HG03439 (cell line): ENCODE results near the gene CAMK1D.

Experiments
- ATAC-seq: cut with Tn5 transposase; IDR thresholded peaks from one replicate; pipeline ENCODE4 v1.9.1; 2021; ENCODE audit warnings: mild to moderate bottlenecking, moderate library complexity; ENCODE audit not compliant: unreplicated experiment

CAMK1D gene

DNA sequence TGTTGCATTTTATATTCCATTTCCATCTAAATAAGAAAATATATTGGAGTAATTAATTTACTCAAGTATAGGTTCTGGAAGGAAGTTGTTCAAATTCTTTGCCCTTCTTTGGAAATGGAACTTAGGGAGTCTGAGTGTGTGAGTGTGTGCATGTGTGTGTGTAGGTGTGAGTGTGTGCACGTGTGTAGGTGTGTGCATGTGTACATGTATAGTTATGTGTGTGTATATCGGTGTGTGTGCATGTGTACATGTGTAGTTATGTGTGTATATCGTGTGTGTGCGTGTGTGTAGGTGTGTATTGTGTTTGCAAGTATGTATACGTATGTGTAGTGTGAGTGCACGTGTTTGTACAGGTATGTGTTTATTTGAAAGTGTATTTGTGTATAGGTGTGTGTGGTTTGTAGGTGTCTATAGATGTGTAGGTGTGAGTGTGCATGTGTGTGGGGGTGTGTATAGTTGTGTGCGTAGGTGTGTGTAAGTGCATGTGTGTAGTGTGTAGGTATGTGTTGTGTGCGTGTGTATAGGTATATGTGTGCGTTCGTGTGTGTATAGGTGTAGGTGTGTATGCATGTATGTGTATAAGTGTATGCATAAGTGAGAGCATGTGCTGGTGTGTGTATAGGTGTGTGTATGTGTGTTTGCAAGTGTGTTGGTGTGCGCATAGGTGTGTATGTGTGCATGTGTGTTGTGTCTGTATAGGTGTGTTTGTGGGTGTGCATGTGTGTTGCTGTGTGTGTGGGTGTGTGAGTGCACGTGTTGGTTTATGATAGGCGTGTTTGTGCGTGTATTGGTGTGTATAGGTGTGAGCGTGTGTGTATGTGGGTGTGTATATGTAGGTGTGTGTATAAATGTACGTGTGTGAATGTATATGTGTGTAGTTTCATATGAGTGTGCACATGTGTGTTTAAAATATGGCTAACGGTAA is 266.2 kb downstream of the CAMK1D start:
- no peak for ATAC-seq

GRCh38 chr10:12617191-12618175 is 268.1 kb downstream of the CAMK1D start:
- ATAC-seq: no peak

DNA sequence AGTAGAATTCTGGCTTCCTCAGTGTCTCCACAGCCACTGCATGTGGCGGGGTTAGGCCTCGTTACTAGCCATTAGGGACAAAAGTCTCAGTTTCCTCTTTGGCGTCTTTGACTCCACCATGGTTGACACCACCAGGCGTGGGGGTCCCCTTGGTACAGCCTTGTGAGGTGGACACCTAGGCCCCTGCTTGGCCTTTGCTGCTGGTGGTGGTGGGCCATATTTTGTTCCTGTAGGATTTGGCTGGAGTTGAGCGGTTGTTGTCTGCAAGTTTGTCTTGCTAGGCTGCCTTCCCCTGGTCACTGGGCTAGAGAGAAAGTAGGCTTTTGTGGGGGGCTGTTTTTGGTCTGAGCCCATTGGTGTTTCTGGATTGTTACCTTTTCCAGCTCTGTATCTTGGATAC is 272.7 kb downstream of the CAMK1D start:
- no peak for ATAC-seq

GRCh38 chr10:12622691-12623090 is 273.3 kb downstream of the CAMK1D start:
- no peak for ATAC-seq

- ATAC-seq: no peak
These were observed 276.2 kb downstream of the CAMK1D start for GRCh38 chr10:12625393-12626023.

GRCh38 chr10:12628153-12628552 is 278.8 kb downstream of the CAMK1D start:
- ATAC-seq: no peak

- no peak for ATAC-seq
These were observed 279.8 kb downstream of the CAMK1D start for GRCh38 chr10:12628964-12629766.

DNA sequence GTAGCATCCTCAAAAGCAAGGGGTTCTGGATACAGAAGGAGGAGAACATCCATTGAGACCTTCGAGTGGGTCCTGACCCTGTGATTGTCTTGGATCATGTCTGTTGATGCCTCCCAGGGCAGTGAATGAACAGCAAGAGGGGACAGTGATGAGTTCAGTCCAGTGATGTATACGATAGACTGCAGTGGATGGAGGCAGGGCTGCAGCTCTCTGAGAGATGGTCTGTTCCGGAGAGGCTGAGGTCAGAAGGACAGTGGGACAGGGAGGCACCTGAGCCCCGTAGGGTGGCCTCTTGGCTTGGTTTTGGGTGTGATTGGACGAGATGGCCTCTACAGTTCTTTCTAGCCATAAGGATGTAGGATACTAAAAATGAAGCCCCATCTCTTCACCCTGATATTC is 280.4 kb downstream of the CAMK1D start:
- ATAC-seq: no peak

- ATAC-seq: no peak
These were observed 281.9 kb downstream of the CAMK1D start for GRCh38 chr10:12631216-12631615.

- no peak for ATAC-seq
These were observed 282.6 kb downstream of the CAMK1D start for GRCh38 chr10:12631787-12632562.

GRCh38 chr10:12633776-12634620 is 284.7 kb downstream of the CAMK1D start:
- no peak for ATAC-seq

GRCh38 chr10:12634621-12634931 is 285.2 kb downstream of the CAMK1D start:
- no peak for ATAC-seq

DNA sequence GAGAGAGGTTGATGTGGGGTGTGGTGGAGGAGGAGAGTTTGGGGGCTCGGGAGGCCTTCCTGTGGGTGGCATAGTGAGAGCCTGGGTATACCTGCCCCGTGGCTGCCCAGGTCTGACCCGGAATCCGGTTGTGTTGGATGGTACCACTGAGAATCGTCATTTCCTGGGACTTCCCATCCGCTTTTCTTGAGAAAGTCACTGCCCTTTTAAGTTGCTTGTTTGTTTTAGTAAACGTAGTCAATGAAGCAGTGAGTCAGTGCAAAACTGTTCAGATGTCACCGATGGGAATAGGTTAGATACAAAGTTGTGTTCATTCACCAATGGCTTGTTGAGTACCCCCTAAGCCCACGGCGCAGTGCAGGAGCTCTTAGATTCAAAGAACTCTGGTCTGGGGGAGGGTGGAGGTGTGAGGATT is 285.8 kb downstream of the CAMK1D start:
- no peak for ATAC-seq

- no peak for ATAC-seq
These were observed 287.2 kb downstream of the CAMK1D start for GRCh38 chr10:12636571-12636970.

DNA sequence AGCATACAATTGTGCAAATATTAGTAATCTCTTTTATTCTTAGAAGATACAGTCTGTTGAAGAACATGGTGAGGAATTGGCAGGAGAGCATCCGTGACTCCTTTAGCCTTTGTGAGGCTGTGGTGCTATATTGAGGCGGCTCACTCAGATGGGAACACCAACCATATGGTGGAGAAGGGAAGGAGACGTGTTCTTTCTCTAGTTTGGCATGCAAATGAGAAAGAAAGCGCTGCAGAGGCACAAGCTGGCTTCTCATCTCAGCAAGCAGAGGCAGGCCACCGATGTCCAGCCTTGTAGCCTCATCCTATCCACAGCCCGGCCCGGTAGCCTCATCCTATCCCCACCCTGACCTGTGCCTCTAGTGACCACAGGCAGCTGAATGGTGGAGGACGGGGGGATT is 288.3 kb downstream of the CAMK1D start:
- no peak for ATAC-seq

- ATAC-seq: no peak
These were observed 288.8 kb downstream of the CAMK1D start for GRCh38 chr10:12638103-12638502.

DNA sequence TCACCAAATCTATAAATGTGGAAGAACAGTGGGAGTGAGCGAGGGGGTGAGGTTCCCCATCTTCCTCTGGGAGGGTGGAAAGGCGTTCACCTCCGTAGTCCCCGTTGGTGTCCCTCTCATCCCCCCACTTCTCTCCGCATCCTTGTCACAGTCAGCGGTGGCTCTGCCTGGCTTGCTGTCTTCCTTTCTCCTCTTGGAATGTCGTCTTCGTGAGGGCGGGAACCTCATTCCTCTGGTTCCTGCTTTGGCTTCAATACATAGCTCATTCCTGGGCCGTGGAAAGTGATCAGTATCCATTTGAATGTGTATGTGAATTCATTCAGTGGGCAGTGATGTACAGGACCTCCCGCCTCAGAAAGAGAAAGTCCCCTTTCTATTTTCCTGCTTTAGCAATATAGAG is 289.4 kb downstream of the CAMK1D start:
- ATAC-seq: no peak

DNA sequence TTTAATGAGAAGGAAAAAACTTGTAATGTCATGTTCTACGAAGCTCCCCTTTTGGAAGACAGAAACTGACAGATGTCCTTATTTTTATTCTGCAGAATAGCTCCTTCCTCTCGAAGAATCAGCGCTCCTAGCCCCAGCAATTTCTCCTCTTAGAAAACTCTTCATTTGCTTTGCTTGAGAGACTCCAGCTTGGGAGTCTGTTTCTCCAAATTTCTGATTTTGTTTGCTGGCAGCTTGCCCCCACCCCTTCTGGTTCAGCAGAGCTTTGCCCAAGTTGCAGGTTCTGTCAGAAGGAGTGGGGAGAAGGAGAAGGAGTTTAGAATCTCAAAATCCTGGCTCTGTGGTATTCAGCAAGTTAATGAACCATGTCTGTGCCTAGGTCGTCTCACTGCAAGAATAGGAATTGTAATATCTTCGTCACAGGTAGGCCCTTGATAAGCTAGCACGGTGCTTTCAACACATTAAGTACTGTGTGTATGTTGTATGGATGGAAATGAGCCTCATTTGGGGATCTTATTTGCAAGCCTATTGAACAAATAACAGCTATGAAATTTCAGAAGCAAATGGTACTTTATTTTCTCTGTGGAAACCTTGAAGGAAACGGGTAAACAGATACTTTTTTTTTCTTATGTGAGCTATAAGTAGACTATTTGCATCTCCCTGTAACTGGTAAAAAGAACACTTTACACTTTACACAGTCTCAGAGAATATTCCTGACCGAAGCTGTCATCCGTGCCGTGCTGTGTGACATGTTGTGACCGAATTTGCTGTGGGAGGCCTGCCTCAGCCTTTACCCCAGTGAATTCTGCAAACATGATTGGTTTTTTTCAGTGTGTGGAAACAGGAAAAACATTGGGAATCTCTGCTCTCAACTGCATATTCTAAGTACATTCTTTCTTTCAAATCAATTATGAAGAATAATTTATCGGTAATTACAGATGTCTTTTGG is 290.9 kb downstream of the CAMK1D start:
- ATAC-seq: no peak
